HG03139 (cell line): ENCODE measurements around the gene RNF8.
A peak's percentile ranks its signal among the peaks of the same experiment; 100 is the strongest.
"Not testable (repeated sequence)": the region's sequence is repeated elsewhere in the genome, so short reads cannot be mapped to it uniquely, and the experiment has no call there.

Experiments used
- ATAC-seq: cut with Tn5 transposase; IDR thresholded peaks from one replicate; pipeline ENCODE4 v1.9.1; 2021; ENCODE audit not compliant: unreplicated experiment

RNF8 gene, protein sequence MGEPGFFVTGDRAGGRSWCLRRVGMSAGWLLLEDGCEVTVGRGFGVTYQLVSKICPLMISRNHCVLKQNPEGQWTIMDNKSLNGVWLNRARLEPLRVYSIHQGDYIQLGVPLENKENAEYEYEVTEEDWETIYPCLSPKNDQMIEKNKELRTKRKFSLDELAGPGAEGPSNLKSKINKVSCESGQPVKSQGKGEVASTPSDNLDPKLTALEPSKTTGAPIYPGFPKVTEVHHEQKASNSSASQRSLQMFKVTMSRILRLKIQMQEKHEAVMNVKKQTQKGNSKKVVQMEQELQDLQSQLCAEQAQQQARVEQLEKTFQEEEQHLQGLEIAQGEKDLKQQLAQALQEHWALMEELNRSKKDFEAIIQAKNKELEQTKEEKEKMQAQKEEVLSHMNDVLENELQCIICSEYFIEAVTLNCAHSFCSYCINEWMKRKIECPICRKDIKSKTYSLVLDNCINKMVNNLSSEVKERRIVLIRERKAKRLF

DNA sequence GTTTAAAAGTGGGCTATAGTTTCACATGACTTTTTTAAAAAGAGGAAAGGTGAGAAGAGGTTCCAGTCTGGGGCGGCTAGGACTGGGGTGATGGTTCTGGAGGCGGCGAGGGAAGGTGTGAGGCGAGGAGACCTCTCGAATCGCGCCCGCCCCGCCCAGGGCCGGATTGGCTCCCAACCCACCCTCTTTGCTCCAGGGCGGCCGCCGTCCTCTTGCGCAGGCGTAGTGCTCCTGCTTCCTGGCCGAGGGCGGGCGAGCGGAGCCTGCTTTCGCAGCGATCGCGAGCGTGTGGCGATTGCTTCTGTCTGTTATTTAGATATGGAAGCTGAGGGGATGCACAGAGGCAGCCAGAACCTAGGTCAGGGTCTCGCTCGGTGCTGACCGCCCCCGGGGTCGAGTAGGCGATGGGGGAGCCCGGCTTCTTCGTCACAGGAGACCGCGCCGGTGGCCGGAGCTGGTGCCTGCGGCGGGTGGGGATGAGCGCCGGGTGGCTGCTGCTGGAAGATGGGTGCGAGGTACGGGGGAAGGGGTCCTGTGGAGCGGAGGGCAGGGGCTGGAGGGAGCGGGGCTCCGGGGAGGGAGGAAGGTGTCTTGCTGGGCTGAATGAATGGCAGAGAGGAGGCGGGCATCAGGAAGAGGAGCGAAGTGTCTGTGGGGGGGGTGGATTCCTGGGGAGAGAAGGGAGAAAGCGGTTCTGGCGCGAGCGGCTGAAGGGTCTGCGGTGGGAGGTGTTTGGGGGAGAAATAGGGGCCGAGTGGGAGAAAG is at the start of gene RNF8:
TSS of gene RNF8 (plus strand) at position 223 of the 765 bp plus-strand sequence. CDS start at position 405, 182 bp downstream.
- ATAC-seq, result peak; percentile 81

DNA sequence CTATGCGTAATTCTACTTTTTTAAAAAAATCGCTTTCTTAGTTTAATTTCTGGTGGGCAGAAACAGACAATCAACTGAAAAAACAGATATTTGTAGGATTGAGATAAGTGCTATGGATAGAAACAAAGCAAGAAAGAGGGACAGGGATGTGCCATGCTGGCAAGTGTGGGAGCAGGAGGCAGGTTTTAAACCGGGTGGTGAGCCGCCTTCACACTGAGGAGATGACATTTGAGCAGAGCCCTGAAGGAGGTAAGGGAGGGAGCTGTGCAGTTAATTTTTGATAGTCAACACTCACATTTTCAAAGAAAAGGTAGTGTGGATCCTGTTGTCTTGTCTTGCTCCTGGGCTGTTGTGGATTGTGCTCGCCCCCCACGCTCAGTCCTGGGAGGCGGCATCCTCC is 49.0 kb upstream of the RNF8 start:
- no peak for ATAC-seq

DNA sequence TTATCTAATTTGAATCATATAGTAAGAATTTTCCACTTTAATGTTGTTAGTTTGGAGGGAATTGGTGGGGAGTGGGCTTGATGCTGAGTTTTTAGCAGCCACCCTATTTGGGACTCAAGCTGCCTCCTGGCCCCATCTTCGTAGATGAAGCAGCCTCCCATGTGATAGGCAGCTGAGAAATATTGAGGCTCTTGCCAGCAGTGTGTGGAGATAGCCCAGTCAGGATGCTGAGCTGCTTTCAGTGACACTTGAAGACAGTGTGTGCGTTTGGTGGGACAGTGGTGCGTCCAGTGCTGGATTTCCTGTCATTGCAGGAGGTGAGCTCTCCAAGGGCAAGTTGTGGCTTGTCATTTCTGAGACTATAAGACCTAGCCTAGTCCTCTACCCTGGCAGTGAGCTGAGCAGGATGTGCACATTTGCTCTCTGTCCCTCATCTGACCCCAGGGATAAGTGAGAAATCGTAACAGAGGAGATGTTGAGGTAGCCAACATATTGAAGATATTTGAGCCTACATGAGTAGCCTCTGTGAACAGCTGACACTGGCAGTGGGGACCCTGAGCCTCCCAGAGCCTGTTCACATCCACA is 47.9 kb upstream of the RNF8 start:
- ATAC-seq, result no peak

DNA sequence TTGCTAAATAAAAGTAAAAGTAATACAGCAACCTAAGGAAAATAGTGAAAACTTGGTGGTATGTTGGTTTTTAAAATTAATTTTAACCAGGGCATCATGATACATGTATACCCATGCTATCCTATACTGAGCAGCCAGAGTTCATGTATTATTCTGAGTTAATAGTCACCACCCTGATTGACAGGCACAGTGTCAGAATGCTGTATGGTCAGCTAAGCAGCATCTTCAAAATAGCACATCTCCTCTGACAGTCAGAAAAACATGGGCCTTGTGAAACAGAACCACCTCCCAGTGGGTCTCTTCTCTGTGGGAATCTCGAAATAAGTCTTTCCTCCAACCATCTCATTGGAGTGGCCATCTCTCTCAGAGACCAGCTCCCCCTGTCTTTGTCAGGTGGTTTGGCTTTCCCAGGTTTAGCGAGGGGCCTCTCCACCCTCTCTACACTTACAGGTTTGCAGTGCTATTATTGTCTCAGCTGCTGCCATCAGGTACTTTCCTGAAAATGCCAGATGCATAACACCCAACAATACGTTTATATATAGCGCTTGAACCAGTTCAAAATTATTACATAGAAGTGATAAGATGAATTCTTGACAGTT is 47.1 kb upstream of the RNF8 start:
- ATAC-seq, result no peak

DNA sequence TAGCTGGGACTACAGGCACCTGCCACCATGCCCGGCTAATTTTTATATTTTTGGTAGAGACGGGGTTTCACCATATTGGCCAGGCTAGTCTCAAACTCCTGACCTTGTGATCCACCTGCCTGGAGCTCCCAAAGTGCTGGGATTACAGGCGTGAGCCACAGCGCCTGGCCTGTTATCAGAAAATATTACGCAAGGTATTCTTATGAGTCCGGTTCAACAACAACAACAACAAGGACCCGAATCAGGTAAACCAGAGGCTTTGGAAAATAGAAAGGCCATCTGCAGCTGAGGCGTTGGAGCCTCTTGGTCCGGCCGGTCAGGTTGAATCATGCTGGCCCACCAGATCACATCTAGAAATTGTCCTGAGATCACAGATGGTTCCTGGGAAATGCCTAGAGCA is 46.3 kb upstream of the RNF8 start:
- ATAC-seq, result not testable (repeated sequence)

DNA sequence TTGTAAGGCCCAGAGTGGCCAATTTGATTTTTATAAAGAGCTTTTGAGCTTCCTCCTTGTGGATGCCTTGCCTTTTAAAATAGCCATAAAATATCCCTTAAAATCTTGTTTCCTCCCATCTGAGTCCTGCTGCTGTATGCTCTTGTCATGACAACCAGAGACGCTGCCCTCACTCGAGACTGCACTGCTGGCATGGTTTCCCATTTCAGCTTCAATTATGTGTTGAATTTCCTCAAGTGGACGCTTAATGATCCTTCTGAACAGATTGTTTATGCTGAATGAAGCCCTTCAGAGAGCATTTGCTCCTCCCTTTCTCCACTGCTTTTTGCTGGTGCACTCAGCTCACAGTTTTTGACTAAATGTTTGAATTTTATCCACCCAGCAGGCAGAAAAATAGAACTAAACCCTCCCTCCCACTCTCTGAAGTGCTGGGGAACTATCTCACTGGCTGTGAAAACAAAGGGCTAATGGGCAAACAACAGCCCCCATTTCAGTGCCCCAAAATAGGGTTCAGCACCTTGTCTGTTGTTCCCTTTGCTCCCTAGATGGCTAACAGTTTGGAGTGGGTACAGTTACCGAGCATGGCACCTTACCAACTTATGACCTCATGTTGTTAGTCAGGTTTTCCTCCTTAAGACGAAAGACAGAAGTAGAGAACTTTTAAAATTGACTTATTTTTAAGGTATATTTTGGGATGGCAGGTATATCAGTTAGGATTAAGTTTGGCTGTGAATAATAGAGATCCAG is 45.5 kb upstream of the RNF8 start:
- no peak for ATAC-seq

DNA sequence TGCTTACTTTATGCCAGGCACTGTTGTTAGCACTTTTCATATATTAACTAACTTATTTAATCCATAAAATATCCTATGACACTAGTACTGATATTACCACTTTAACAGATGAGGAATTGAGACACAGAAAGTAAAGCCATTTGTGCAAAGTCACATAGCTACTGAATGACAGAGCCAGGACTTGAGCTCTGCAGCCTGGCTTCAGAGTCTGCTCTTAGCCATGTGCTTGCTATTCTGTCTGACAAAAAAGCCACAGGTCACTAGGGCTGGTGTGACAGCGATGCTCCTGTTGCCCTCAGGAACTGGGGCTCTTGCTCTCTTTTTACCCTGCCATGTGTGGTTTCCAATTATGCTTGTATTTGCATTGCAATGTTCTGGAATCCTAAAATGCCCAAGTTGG is 44.7 kb upstream of the RNF8 start:
- ATAC-seq, result no peak

DNA sequence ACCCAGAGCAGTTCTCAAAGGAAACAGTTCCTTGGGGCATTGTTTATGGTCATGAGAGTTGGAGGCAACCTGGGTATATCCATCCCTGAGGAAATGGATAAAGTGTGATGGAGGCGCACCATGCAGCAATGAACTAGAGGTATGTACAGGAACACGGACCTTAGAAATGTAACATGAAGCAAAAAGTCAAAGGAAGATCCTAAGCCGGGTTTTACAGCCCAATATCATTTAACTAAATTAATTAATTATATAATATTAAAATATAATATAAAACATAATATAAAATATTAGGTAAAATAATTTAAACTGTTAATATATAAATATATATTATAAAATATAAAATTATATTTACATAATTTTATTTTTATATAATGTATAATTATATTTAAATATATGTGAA is 44.1 kb upstream of the RNF8 start:
- no peak for ATAC-seq

DNA sequence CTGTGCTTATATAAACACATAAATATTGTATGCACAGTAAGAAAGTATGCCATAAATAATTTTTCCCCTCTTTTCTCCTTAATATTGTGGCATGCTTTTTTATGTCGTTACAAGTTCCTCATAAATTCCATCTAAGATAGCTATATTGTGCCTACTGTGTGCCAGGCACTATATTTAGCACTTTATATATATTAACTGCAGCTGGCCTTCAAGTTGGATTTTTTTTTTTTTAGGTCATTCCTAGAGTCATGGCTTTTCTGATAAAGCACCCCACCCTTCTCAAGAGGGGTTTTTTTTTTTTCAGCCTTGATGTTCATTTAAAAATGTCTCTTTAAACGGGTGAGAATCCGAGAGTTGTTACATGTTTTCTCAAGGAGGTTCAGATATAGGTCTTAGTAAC is 42.8 kb upstream of the RNF8 start:
- ATAC-seq, result no peak

DNA sequence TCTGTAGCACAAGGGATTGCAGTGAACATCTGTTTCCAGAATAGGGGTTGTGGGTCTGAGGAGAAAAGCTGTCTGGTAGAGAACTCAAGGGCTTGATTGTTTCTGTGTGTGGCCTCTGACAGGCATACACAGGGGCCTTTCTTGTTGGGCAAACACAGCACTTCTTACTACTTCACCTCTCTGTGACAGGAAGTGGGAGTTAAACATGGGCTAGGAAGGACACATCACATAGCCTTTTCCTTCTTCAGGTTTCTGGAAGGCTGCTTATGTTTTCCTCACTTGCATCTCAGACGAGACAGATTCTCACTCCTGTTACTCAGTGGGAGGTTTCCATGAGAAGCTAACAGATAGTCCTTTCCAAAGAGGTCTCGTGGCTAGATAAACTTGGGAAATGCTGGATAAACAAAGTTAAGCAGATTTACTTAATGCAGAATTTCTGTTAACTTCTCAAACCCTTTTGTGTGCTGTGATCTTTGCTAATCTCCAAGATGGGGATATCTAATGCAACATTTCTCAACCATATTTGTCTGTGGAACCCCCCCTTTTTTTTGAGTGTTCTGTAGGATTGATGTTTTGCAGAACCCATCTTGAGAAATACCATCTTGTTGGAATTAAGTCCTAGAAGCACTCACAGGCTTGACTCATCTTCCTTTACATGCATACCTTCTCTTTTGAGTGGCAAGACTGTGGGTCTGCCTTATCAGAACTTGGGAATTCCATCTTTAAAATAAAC is 41.9 kb upstream of the RNF8 start:
- ATAC-seq, result no peak

DNA sequence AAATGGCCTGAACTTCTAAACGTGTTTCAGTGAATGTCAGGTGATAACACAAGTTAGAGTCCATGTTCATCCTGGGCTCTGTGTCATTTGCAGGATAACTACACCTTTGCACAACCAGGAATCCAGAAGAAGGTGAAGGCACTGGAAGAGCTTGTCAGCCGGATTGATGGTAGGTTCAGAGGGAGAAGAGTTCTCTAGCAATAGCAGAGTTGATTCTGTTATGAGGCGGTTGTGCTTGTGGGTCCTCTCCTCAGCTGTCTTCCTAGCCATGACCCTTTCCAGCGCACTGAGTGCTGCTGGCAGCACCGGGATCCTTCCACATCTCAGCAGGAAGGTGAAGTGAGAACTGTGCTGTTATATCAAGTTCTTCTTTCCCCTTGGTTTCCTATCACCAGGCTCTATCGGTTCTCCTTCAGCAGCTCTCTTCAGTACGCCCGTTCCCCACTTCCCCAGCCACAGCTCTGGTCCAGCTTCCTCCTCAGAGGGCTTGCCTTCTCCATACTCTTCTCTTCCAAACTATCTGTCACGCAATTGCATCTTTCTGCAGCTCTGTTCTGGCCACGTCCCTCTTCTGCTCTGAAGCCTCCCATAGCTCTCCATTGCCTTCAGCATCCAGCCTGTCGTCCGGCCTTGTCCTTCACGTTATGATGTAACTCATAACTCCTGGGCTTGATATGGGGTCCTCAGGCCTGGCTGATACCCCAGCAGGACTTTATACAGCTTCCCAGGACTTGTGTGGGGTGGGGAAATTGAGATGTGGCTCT is 39.9 kb upstream of the RNF8 start:
- no peak for ATAC-seq

DNA sequence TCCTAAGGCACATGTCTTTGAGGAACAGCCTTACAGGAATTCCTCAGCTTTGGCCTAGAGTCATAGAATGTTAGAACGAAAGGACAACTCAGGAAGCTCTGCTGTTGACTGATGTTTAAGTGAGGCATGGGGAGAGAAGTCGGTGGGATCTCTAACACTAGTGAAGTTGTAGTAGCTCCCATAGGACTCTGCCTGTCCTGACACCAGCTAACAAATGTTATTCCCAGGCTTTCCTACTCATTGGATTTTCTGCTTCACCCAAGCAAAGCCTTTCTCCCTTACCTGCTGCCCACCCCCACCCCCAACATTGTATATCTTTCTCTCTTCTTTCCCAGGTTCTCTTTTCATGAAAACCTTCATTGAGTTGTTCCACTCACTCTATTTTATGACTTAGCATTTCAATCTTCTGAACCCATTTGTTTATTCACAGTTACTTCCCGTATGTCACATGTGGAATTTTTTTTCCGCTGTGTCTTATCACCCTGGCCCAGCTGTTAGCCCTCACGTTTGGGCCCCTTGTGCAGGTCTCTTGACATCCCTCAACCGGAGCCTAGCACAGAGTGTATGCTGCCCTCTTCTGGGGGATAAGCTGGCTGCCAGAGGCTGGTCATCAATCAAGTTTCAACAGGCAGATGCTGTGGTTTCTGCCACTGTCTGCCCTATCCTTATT is 39.2 kb upstream of the RNF8 start:
- no peak for ATAC-seq

DNA sequence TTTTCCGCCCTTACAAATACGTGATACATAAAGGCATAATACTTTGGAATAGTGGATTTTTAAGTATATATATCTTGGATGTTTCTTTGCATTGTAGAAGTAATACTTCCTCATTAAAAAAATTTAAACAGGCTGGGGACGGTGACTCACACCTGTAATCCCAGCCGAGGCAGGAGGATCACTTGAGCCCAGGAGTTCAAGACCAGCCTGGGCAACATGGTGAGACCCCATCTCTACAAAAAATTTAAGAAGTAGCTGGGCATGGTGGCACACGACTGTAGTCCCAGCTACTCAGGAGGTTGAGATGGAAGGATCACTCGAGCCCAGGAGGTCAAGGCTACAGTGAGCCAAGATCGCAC is 38.6 kb upstream of the RNF8 start:
- ATAC-seq, result no peak

DNA sequence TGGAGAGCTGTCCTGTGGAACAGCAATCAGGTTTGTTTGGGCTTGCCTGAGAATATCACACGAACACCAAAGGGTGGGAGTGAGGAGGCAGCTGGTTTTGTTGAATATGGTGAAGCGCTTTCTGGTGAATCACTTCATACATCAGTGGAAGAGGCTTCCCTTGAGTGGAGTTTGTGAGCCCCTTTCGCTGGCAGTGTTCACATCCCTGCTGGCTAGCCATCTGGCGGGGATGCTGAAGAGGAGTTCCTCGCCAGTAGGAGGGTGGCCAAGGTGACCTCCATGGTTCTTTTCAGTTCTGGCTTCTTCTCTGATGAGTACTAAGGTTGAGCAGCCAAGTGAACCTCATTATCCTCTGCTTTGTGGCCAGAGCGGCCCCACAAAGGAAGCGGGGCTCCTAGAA is 37.7 kb upstream of the RNF8 start:
- no peak for ATAC-seq

DNA sequence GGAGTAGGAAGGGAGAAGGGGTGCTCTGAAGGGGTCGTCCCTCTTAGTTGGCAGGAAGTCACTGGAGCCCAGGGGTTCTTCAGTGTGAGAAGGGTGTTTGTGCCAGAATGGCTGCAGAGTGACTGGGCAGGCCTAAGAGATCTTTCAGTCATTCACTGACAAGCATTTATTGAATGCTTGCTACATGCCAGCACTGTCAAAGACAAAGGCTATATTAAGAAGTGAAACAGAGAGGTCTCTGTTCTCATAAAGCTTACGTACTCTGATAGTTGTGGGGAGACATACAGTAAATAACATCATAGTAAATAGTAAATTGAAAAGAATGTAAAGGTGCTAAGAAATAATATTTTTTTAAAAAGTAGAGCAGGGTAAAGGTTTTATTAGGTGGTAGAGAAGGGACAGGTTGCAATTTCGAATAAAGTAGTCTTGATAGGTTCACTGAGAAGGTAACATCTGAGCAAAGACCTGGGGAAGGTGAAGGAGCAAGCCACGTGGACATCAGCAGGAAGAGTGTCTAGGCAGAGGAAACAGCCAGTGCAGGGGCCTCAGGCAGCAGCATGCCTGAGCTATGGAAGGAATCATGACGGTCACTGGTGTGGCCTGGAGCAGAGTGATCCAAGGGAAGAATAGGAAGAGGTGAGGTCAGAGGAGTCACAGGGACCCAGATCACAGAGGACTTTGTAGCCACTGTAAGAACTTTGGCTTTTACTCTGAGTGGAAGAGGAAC is 36.3 kb upstream of the RNF8 start:
- ATAC-seq, result no peak

DNA sequence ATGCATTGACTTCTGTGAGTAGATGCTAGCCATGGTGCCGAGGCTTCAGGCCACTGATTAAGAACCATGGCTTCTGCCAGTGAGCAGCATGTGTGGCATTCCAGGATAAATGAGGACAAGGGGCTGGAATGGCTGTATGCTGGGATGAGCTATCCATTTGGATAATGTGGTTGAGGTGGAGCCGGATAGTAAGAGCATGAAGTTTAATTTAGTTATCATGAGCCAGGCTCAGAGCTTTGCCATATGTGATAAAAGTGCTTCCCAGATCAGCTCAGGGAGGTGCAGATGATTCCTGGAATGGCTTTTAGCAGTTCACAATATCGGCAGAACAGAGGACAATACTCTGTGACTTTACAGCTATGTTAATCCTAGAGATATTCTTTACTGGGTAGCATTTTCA is 34.6 kb upstream of the RNF8 start:
- no peak for ATAC-seq

DNA sequence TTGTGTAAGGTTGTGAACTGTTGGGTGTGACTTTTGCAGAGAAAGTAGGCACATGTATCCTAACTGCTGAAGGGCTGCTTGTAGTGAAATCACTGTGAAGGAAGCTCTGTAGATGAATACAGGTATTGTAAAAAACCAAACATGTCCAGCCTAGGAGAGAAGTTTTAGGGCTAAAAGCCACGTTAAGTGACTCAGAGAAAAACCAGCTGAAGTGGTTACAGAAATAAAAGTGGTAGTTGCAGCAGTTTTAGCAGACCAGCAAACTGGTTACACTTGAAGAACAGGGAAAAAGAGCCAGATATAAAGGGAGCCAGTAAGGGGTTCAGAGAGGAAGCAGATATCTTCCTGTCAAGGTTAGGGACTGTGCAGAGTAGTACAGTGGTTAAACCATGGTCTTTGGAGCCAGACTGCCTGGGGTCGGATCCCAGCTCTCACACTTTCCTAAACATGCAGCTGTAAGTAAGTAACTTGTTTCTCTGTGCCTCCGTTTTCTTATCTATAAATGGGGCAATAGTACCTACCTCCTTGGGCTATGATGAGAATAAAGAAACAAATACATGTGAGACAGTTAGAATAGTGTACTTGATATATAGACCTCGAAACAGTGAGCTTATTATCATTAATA is 33.8 kb upstream of the RNF8 start:
- no peak for ATAC-seq

DNA sequence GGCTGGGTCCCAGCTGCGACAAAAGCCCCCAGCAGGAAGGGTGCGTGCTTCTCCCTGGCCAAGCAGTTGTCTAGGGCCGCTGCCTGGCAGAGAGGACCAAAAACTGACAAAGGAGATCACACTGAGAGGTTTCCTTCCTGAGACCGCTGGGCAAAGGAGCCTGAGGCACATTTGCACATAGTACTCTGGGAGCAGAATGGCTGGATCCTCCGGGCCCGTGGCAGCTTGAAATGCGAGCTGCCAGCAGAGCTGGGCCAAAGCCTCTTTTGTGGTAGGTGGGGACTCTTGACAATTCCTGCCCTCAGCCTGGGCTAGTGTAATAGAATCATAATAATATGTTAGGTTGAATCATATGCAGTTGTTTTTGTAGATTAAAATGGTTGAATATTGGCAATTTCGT is 33.1 kb upstream of the RNF8 start:
- no peak for ATAC-seq
